SK-N-SH (cell line): ENCODE measurements around the gene DAB1. TPM values are rescaled to one million over a fixed set of nuclear protein-coding genes. Genes with fewer than 3 reads are reported as not detected.

Experiments
- CTCF ChIA-PET: fragments of 300-600, 350-600 bp; formaldehyde crosslinking; extraction: SDS; loops from one replicate; lab custom pipeline; 2021; lab: Yijun Ruan, JAX
- POLR2A ChIA-PET: fragments of 350-600 bp; sonication (Branson Sonifier 250); formaldehyde crosslinking; extraction: SDS; loops from one replicate; lab custom pipeline; 2020; ENCODE audit warnings: antibody characterized with exemption, inconsistent platforms; lab: Yijun Ruan, JAX
- DNase-seq: peaks from one replicate; pipeline ENCODE4 v3.0.0; 2012
- H2AFZ ChIP-seq: fragments of 200-600 bp; sonication (generic); 2 replicates; pipeline ENCODE4 v1.8.1; 2016; ENCODE audit warnings: antibody characterized with exemption, mild to moderate bottlenecking, low read depth
- H3F3A ChIP-seq: fragments of 200-600 bp; sonication (generic); replicated peaks from 2 replicates; pipeline ENCODE3; 2016; ENCODE audit warnings: antibody characterized with exemption, mild to moderate bottlenecking; ENCODE audit not compliant: insufficient read depth
- H3K27ac ChIP-seq, 2 experiments: fragments of 200-500 bp in 1 of 2; fragments of 200-600 bp in 1 of 2; sonication (Bioruptor generic) in 1 of 2; sonication (generic), shearing (Covaris generic) in 1 of 2; 2 replicates each; pipeline versions ENCODE4 v1.5.1 to v1.6.1; 2014 to 2016; ENCODE audit warnings: low read depth in 2 of 2, inconsistent platforms in 1 of 2, low read length in 1 of 2, mild to moderate bottlenecking in 1 of 2, mixed read lengths in 1 of 2
- H3K27me3 ChIP-seq: fragments of 200-600 bp; sonication (generic), shearing (Covaris generic); 2 replicates; pipeline ENCODE4 v1.6.1; 2016; ENCODE audit warnings: mixed run types; ENCODE audit not compliant: insufficient read depth
- H3K36me3 ChIP-seq, 2 experiments: fragments of 200-500 bp in 1 of 2; fragments of 200-600 bp in 1 of 2; sonication (Bioruptor generic) in 1 of 2; sonication (generic) in 1 of 2; replicated peaks in 1 of 2; 2 replicates each; pipeline versions ENCODE3 to v1.5.1; 2014 to 2016; ENCODE audit warnings: low read length in 1 of 2, mild to moderate bottlenecking in 1 of 2; ENCODE audit not compliant: insufficient read depth in 2 of 2, control insufficient read depth in 1 of 2
- H3K4me1 ChIP-seq, 2 experiments: fragments of 200-500 bp in 1 of 2; fragments of 200-600 bp in 1 of 2; sonication (Bioruptor generic) in 1 of 2; sonication (generic), shearing (Covaris generic) in 1 of 2; 2 replicates each; pipeline versions ENCODE4 v1.5.1 to v1.6.1; 2014 to 2016; ENCODE audit warnings: low read depth in 1 of 2, low read length in 1 of 2, mixed run types in 1 of 2; ENCODE audit not compliant: insufficient read depth in 2 of 2, control insufficient read depth in 1 of 2
- H3K4me2 ChIP-seq: fragments of 200-600 bp; sonication (generic), shearing (Covaris generic); 2 replicates; pipeline ENCODE4 v1.6.1; 2017; ENCODE audit warnings: mixed run types
- H3K4me3 ChIP-seq, 2 experiments: fragments of 200-500 bp in 1 of 2; fragments of 200-600 bp in 1 of 2; sonication (Bioruptor generic) in 1 of 2; sonication (generic), shearing (Covaris generic) in 1 of 2; 2 replicates each; pipeline versions ENCODE4 v1.5.1 to v1.8.1; 2014 to 2016; ENCODE audit warnings: low read depth in 2 of 2, inconsistent platforms in 1 of 2, low read length in 1 of 2, mild to moderate bottlenecking in 1 of 2, mixed read lengths in 1 of 2, moderate library complexity in 1 of 2
- H3K79me2 ChIP-seq: fragments of 200-600 bp; sonication (generic); 2 replicates; pipeline ENCODE4 v1.8.1; 2017; ENCODE audit warnings: mild to moderate bottlenecking; ENCODE audit not compliant: insufficient read depth
- H3K9ac ChIP-seq: fragments of 200-600 bp; sonication (generic); 2 replicates; pipeline ENCODE4 v1.6.1; 2017; ENCODE audit warnings: mixed run types
- H3K9me2 ChIP-seq: fragments of 200-600 bp; sonication (generic); 2 replicates; pipeline ENCODE4 v1.6.1; 2017; ENCODE audit warnings: mixed run types
- H3K9me3 ChIP-seq: fragments of 200-600 bp; sonication (generic); 2 replicates; pipeline ENCODE4 v1.6.1; 2017; ENCODE audit warnings: mixed run types, mild to moderate bottlenecking, moderate library complexity
- H4K20me1 ChIP-seq: fragments of 200-600 bp; sonication (generic); 2 replicates; pipeline ENCODE4 v1.6.1; 2017; ENCODE audit warnings: mild to moderate bottlenecking, mixed run types; ENCODE audit not compliant: insufficient read depth
- CTCF ChIP-seq: fragments of 200-600 bp; sonication (generic); IDR thresholded peaks from 2 replicates; pipeline ENCODE4 v1.6.1; 2017; ENCODE audit warnings: antibody characterized with exemption, mild to moderate bottlenecking, moderate library complexity
- EZH2phosphoT487 ChIP-seq: fragments of 200-600 bp; sonication (generic); IDR thresholded peaks from 2 replicates; pipeline ENCODE4 v1.6.1; 2017; ENCODE audit warnings: low read depth, mixed run types, mild to moderate bottlenecking, antibody characterized with exemption, moderate library complexity, borderline replicate concordance
- FOXM1 ChIP-seq: IDR thresholded peaks from 2 replicates; pipeline ENCODE4 v1.4.0; 2012; ENCODE audit warnings: low read depth, mild to moderate bottlenecking
- GABPA ChIP-seq: IDR thresholded peaks from 2 replicates; pipeline ENCODE4 v1.4.0; 2012; ENCODE audit warnings: low read depth, mild to moderate bottlenecking
- GATA2 ChIP-seq: sonication (generic); formaldehyde crosslinking; IDR thresholded peaks from 2 replicates; pipeline ENCODE4 v1.5.0; 2020; ENCODE audit warnings: mild to moderate bottlenecking, missing genetic modification reagents
- JUND ChIP-seq: IDR thresholded peaks from 2 replicates; pipeline ENCODE4 v1.4.0; 2012
- MEF2A ChIP-seq: IDR thresholded peaks from 2 replicates; pipeline ENCODE4 v1.4.0; 2012; ENCODE audit warnings: low read depth, borderline replicate concordance
- PBX3 ChIP-seq: IDR thresholded peaks from 2 replicates; pipeline ENCODE4; 2012
- RCOR1 ChIP-seq: fragments of 150-350 bp; IDR thresholded peaks from 2 replicates; pipeline ENCODE4 v1.6.1; 2017; ENCODE audit warnings: antibody characterized with exemption, low read length
- RXRA ChIP-seq: IDR thresholded peaks from 2 replicates; pipeline ENCODE4 v1.4.0; 2012; ENCODE audit warnings: low read depth, mild to moderate bottlenecking, borderline replicate concordance
- TAF1 ChIP-seq: IDR thresholded peaks from 2 replicates; pipeline ENCODE4 v1.6.1; 2012; ENCODE audit warnings: low read depth, mild to moderate bottlenecking, low read length, moderate library complexity, borderline replicate concordance
- TCF12 ChIP-seq: IDR thresholded peaks from 2 replicates; pipeline ENCODE4 v1.4.0; 2012
- TEAD4 ChIP-seq: IDR thresholded peaks from 2 replicates; pipeline ENCODE4 v1.4.0; 2012; ENCODE audit warnings: mild to moderate bottlenecking, borderline replicate concordance; ENCODE audit not compliant: insufficient read depth
- USF2 ChIP-seq: fragments of 150-350 bp; IDR thresholded peaks from 2 replicates; pipeline ENCODE4 v1.6.1; 2017; ENCODE audit warnings: antibody characterized with exemption, low read length, low read depth, borderline replicate concordance
- YY1 ChIP-seq: IDR thresholded peaks from 2 replicates; pipeline ENCODE4 v1.4.0; 2012; ENCODE audit warnings: low read depth, mild to moderate bottlenecking
- WGBS: methylation state at CpG from one replicate; pipeline ENCODE4 v1.1.6; 2017; ENCODE audit warnings: low lambda C conversion rate; 5-methylcytosine and 5-hydroxymethylcytosine counted together
- polyA plus RNA-seq, 3 experiments: library from polyadenylated mRNA; depleted of rRNA; stranded (reverse); fragments of >200 nt; gene quantifications; 2 replicates each; pipeline ENCODE4 v1.2.3, GENCODE V29; 2012

DAB1 gene
- polyA plus RNA-seq, 1 of the 3 experiments (the other 2 are of a cell fraction): 2.9 TPM

GRCh38 chr1:56965916-56966697, 457.8 kb downstream of the DAB1 start, which contains the start of gene C8B:
TSS of gene C8B (minus strand) at chr1:56966015. CDS start at chr1:56965948, 67 bp downstream.
- CTCF ChIA-PET: interaction anchor here (0.6 to 1.7 kb wide), 3 partner anchors 13 to 922 kb away, joined by 3 to 5 read pairs (median 3); no protein-coding TSS in a partner anchor
- WGBS: 86% methylated on average over 3 of the region's 3 CpGs
- no peak for DNase-seq

GRCh38 chr1:56965191-56965590, 458.7 kb downstream of the DAB1 start:
- Histone ChIP-seq H3K4me3 (no peak overlapping the region), H3K4me1 (no peaks in the 10 kb centered on the region), H3K9me2 (no peaks in the 10 kb centered on the region), H3K27me3 (no peaks in the 10 kb centered on the region), H3K9ac (no peak overlapping the region), H3K36me3 (no peaks in the 10 kb centered on the region), H3K79me2 (no peaks in the 10 kb centered on the region), H3K27ac (no peak overlapping the region), H3F3A (no peaks in the 10 kb centered on the region), H2AFZ (no peak overlapping the region), H3K9me3 (no peaks in the 10 kb centered on the region), H3K4me2 (no peak overlapping the region), H4K20me1 (no peaks in the 10 kb centered on the region)
- DNase-seq: no peak
- TF ChIP-seq RCOR1 (no peak), TAF1 (no peak), CTCF (no peak), FOXM1 (no peak)
- WGBS: 74% methylated on average over 3 of the region's 3 CpGs
- ChIA-PET CTCF (interaction anchor here (0.8 to 1.7 kb wide), 3 partner anchors 12 to 15 kb away, joined by 3 to 5 read pairs (median 3); no protein-coding TSS in a partner anchor), POLR2A (no interaction called here)

More at GRCh38 chr1:56965916-56966697, 457.8 kb downstream of the DAB1 start, which contains the start of gene C8B:
- no peak for TF ChIP-seq GABPA
- no peak for TF ChIP-seq TCF12
- no peak for TF ChIP-seq JUND
- TF ChIP-seq USF2: no peak
- no peak for TF ChIP-seq RCOR1
- no peak for TF ChIP-seq EZH2phosphoT487
- TF ChIP-seq TEAD4: no peak
- TF ChIP-seq RXRA: no peak
- no peak for TF ChIP-seq MEF2A
- no peak for TF ChIP-seq PBX3
- no peak for TF ChIP-seq YY1
- no peak for TF ChIP-seq GATA2 (CRISPR knock-in tag)
- no peak within 1 kb of the TSS for H2AFZ ChIP-seq
- H3K9me2 ChIP-seq: no peaks in the 10 kb centered on the region
- POLR2A ChIA-PET: no interaction called here
- no peaks in the 10 kb centered on the region for H4K20me1 ChIP-seq
- H3K36me3 ChIP-seq: no peaks in the 10 kb centered on the region
- no peak within 1 kb of the TSS for H3K4me2 ChIP-seq
- no peak within 1 kb of the TSS for H3K4me3 ChIP-seq
- H3K9me3 ChIP-seq: no peaks in the 10 kb centered on the region
- no peaks in the 10 kb centered on the region for H3F3A ChIP-seq
- no peak within 1 kb of the TSS for H3K27ac ChIP-seq
- no peaks in the 10 kb centered on the region for H3K4me1 ChIP-seq
- H3K27me3 ChIP-seq: no peaks in the 10 kb centered on the region
- no peak within 1 kb of the TSS for H3K9ac ChIP-seq
- no peaks in the 10 kb centered on the region for H3K79me2 ChIP-seq
